ENCODE results near the gene TUBA3D. TPM values are rescaled to one million over a fixed set of nuclear protein-coding genes. Genes with fewer than 3 reads are reported as not detected.
"Not testable (repeated sequence)": the region's sequence is repeated elsewhere in the genome, so short reads cannot be mapped to it uniquely, and the experiment has no call there.

The TUBA3D gene
- total and polyA plus RNA-seq, 2 of the 13 experiments (the other 11 are each of a cell fraction or from before 2014, with no cell fraction given) = not detected

DNA sequence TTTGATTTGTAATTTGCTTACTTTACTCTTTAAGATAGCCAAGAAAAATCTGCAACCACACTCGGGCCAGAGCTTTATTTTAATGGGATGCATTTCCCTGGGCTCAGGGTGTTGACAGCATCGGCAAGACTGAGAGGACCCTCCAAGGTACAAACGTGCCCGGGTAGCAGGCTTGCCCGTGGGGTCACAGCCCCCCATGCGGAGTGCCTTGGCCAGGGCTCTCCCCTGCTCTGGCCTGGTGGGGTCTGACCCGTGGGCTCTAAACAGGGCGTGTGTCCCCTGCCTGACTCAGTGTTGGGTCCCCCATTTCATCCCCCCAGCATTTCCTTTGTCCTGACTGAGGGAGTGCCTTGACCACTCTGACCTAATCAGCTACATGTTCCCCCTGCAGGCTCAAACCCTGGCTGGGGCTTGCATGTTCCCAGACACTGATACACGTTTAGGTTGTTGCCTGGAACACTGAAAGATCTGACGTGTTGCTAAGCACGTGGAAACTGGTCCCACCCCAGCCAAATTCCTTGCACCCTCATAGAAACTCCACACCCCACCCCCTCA is 9.1 kb downstream of the TUBA3D start:
- H3K27ac ChIP-seq (ENCODE audit: extremely low read length, insufficient read depth, low read length); intact Hi-C loops (cut with micrococcal nuclease; ENCODE audit: unreplicated experiment); BruUV-seq (replicated peaks); H3K4me2 ChIP-seq (ENCODE audit: low read depth, low read length); POLR2A ChIA-PET; FAIRE-seq; H3K27me3 ChIP-seq (ENCODE audit: control insufficient read depth in 1 of 2, insufficient read depth in 2 of 2, low read length in 2 of 2); H2AFZ ChIP-seq (ENCODE audit: low read length); H3K9ac ChIP-seq (ENCODE audit: insufficient read depth, low read depth, low read length); DNase-seq (ENCODE audit: low spot score); H4K20me1 ChIP-seq (ENCODE audit: insufficient read depth, low read length); H3K9me3 ChIP-seq (ENCODE audit: low read length); ATAC-seq; CTCF ChIA-PET (ENCODE audit: low intra/inter-chr PET ratio, low total read pairs); H3K4me3 ChIP-seq (replicated peaks in 1 of 3; ENCODE audit: insufficient read depth in 1 of 3, low read depth in 2 of 3, low read length in 3 of 3): not testable (repeated sequence)
- H3K36me3 ChIP-seq (replicated peaks in 1 of 2; ENCODE audit: control insufficient read depth in 1 of 2, insufficient read depth in 2 of 2, low read length in 2 of 2) = peaks cover 3 to 17% of the 10 kb centered on the region in 2 experiments; a peak in 3 of 5 replicates
- in situ Hi-C loops (cut with HindIII; ENCODE audit: extremely low pct_ligation_motif_present, low pct_unique_long_range_greater_than_20kb) = loop anchor here (25.0 kb wide), 1 partner anchor 1298 kb away; the partner anchor contains the start of genes MZT2B, SMPD4 and TUBA3E
- 0 out of 2 replicates have a peak, but pooled peaks have one; percentile 39 for TF ChIP-seq AKAP8 (CRISPR knock-in tag; IDR thresholded peaks at IDR 0.05)
- TF ChIP-seq POLR2A (IDR thresholded peaks at IDR 0.05; ENCODE audit: insufficient read depth in 1 of 2, low read depth in 2 of 2, low read length in 2 of 2) = peak in 1 of 2 experiments; percentile 19; a peak in 1 of 4 replicates
- peaks cover 27% of the 10 kb centered on the region for H3K4me1 ChIP-seq (ENCODE audit: insufficient read depth, low read length)
- WGBS (ENCODE audit: low lambda C conversion rate) = 94% methylated on average over 9 of the region's 11 CpGs
- H3K79me2 ChIP-seq (ENCODE audit: insufficient read depth, low read length) = peaks cover 13% of the 10 kb centered on the region

DNA sequence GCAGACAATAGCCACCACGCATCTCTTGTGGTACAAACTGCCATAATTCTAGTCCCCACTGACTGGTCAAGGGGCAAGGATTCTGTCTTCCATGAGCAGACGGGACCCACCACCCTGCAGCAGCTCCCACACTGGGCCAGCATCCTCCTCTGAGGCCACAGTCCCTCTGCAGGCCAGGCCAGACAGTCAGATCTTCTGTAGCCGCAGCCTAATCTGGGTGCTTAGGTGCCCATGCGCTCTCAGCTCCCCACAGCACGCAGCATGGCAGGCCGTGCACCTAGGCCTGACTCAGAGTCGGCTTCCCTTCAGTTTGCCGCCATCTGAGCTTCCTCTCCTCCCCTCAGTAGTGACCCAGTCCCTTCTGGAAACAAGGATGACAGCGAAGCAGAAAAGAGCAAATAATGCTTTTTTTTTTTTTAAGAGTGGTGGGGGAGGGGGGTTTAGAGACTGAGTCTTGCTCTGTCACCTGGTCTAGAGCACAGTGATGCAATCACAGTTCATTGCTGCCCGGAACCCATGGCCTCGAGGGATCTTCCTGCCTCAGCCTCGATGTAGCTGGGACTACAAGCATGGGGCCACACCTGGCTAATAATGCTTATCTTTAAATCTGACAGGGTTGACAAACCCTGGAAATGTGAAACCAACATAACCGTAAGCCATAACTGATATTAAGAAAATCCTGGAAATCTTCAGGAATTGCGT is 10.4 kb downstream of the TUBA3D start:
- H3K36me3 ChIP-seq (replicated peaks in 1 of 2; ENCODE audit: control insufficient read depth in 1 of 2, insufficient read depth in 2 of 2, low read length in 2 of 2) = peaks cover 3 to 21% of the 10 kb centered on the region in 2 experiments; a peak in 3 of 5 replicates
- CTCF ChIA-PET (ENCODE audit: low intra/inter-chr PET ratio, low total read pairs) = not testable (repeated sequence)
- TF ChIP-seq, protein P1, sequence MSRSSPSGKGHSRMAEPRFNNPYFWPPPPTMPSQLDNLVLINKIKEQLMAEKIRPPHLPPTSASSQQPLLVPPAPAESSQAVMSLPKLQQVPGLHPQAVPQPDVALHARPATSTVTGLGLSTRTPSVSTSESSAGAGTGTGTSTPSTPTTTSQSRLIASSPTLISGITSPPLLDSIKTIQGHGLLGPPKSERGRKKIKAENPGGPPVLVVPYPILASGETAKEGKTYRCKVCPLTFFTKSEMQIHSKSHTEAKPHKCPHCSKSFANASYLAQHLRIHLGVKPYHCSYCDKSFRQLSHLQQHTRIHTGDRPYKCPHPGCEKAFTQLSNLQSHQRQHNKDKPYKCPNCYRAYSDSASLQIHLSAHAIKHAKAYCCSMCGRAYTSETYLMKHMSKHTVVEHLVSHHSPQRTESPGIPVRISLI (CRISPR knock-in tag; IDR thresholded peaks at IDR 0.05; ENCODE audit: borderline replicate concordance) = 0 out of 2 replicates have a peak, but pooled peaks have one; percentile 29
- TF ChIP-seq, protein P2, sequence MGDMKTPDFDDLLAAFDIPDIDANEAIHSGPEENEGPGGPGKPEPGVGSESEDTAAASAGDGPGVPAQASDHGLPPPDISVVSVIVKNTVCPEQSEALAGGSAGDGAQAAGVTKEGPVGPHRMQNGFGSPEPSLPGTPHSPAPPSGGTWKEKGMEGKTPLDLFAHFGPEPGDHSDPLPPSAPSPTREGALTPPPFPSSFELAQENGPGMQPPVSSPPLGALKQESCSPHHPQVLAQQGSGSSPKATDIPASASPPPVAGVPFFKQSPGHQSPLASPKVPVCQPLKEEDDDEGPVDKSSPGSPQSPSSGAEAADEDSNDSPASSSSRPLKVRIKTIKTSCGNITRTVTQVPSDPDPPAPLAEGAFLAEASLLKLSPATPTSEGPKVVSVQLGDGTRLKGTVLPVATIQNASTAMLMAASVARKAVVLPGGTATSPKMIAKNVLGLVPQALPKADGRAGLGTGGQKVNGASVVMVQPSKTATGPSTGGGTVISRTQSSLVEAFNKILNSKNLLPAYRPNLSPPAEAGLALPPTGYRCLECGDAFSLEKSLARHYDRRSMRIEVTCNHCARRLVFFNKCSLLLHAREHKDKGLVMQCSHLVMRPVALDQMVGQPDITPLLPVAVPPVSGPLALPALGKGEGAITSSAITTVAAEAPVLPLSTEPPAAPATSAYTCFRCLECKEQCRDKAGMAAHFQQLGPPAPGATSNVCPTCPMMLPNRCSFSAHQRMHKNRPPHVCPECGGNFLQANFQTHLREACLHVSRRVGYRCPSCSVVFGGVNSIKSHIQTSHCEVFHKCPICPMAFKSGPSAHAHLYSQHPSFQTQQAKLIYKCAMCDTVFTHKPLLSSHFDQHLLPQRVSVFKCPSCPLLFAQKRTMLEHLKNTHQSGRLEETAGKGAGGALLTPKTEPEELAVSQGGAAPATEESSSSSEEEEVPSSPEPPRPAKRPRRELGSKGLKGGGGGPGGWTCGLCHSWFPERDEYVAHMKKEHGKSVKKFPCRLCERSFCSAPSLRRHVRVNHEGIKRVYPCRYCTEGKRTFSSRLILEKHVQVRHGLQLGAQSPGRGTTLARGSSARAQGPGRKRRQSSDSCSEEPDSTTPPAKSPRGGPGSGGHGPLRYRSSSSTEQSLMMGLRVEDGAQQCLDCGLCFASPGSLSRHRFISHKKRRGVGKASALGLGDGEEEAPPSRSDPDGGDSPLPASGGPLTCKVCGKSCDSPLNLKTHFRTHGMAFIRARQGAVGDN (CRISPR knock-in tag; IDR thresholded peaks at IDR 0.05) = peak; percentile 42
- TF ChIP-seq CEBPG (CRISPR knock-in tag; IDR thresholded peaks at IDR 0.05) (peak; percentile 70; the same call in 1 of the 2 replicates), CEBPB (IDR thresholded peaks at IDR 0.05; ENCODE audit: borderline replicate concordance, low read depth, low read length) (peak; percentile 71)
- TF ChIP-seq, protein P3, sequence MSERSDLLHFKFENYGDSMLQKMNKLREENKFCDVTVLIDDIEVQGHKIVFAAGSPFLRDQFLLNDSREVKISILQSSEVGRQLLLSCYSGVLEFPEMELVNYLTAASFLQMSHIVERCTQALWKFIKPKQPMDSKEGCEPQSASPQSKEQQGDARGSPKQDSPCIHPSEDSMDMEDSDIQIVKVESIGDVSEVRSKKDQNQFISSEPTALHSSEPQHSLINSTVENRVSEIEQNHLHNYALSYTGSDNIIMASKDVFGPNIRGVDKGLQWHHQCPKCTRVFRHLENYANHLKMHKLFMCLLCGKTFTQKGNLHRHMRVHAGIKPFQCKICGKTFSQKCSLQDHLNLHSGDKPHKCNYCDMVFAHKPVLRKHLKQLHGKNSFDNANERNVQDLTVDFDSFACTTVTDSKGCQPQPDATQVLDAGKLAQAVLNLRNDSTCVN (CRISPR knock-in tag; IDR thresholded peaks at IDR 0.05; ENCODE audit: borderline replicate concordance) = 0 out of 2 replicates have a peak, but pooled peaks have one; percentile 22

More for the DNA sequence above, 10.4 kb downstream of the TUBA3D start:
- H3K9ac ChIP-seq (ENCODE audit: insufficient read depth, low read depth, low read length); H3K9me3 ChIP-seq (ENCODE audit: low read length); H3K27ac ChIP-seq (ENCODE audit: extremely low read length, insufficient read depth, low read length); intact Hi-C loops (cut with micrococcal nuclease; ENCODE audit: unreplicated experiment); BruUV-seq (replicated peaks); H4K20me1 ChIP-seq (ENCODE audit: insufficient read depth, low read length); H3K4me3 ChIP-seq (replicated peaks in 1 of 3; ENCODE audit: insufficient read depth in 1 of 3, low read depth in 2 of 3, low read length in 3 of 3); POLR2A ChIA-PET; H2AFZ ChIP-seq (ENCODE audit: low read length); H3K4me2 ChIP-seq (ENCODE audit: low read depth, low read length); ATAC-seq; H3K27me3 ChIP-seq (ENCODE audit: control insufficient read depth in 1 of 2, insufficient read depth in 2 of 2, low read length in 2 of 2): not testable (repeated sequence)
- in situ Hi-C loops (cut with HindIII; ENCODE audit: extremely low pct_ligation_motif_present, low pct_unique_long_range_greater_than_20kb) = loop anchor here (25.0 kb wide), 1 partner anchor 1299 kb away; the partner anchor contains the start of genes MZT2B, SMPD4 and TUBA3E
- DNase-seq (ENCODE audit: low spot score) (peak; percentile 16), FAIRE-seq (peak; percentile 23)
- 87% methylated on average over 13 of the region's 14 CpGs for WGBS (ENCODE audit: low lambda C conversion rate)
- Histone ChIP-seq H3K79me2 (ENCODE audit: insufficient read depth, low read length) (peaks cover 26% of the 10 kb centered on the region), H3K4me1 (ENCODE audit: insufficient read depth, low read length) (peaks cover 40% of the 10 kb centered on the region)

Measured in HepG2 (cell line).